ENCODE data around the gene SLC2A6.

Gene SLC2A6

DNA sequence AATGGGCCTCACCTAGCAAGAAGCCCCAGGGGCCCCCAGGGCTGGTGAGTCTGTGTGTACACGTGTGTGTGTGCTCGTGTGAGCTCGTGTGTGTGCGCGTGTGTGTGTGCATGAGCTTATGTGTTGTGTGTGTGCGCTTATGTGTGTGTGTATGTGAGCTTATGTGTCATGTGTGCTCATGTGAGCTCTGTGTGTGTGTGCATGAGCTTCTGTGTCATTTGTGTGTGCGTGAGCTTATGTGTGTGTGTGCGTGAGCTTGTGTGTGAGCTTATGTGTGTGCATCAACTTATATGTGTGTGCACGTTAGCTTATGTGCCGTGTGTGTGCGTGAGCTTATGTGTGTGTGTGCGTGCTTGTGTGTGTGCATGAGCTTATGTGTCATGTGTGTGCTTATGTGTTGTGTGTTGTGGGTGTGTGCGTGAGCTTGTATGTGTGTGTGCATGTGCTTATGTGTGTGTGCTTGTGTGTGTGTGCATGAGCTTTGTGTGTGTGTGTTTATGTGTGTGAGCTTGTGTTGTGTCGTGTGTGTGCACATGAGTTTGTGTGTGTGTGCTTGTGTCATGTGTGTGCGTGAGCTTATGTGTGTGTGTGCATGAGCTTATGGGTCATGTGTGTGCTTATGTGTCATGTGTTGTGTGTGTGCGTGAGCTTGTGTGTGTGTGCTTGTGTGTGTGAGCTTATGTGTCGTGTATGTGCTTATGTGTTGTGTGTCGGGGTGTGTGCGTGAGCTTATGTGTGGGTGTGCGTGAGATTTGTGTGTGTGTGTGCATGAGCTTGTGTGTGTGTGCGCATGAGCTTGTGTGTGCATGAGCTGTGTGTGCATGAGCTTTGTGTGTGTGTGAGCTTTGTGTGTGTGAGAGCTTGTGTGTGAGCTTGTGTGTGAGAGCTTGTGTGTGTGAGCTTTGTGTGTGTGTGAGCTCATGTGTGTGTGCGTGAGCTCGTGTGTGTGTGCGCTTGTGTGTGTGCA, 16.7 kb upstream of the SLC2A6 start:
- no peak for FAIRE-seq

DNA sequence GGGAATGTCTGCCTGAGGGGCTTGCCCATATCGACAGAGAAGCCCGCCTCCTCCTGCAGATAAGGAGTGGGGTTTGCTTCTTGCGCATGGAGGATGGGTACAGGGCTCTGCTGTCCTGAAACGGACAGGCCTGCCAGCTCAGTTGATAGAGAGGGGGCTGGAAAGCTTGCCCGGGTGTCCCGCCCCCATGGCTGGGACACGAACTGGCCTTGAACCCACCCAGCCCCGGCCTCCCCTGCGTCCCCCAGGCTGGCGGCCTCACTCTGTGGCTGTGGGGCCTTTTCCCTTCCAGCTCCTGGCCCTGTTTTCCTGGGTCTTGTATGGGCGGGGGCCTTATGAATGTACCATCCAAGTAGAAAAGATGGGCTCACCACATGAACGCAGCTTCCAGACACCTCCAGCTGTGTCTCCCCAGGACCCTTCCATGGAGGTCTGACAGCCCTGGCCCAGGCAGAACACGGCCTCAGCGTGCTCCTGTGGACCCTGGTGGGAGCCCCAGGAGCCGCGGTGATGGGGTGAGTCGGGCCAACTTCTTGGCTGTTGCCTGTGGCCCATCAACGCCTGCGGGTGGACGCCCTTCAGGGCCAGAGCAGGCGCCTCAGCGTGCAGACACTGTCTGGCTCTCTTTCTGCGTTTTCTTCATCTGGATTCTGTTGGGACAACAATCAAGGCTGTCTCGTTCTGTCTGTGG, 15.9 kb upstream of the SLC2A6 start:
- no peak for FAIRE-seq

DNA sequence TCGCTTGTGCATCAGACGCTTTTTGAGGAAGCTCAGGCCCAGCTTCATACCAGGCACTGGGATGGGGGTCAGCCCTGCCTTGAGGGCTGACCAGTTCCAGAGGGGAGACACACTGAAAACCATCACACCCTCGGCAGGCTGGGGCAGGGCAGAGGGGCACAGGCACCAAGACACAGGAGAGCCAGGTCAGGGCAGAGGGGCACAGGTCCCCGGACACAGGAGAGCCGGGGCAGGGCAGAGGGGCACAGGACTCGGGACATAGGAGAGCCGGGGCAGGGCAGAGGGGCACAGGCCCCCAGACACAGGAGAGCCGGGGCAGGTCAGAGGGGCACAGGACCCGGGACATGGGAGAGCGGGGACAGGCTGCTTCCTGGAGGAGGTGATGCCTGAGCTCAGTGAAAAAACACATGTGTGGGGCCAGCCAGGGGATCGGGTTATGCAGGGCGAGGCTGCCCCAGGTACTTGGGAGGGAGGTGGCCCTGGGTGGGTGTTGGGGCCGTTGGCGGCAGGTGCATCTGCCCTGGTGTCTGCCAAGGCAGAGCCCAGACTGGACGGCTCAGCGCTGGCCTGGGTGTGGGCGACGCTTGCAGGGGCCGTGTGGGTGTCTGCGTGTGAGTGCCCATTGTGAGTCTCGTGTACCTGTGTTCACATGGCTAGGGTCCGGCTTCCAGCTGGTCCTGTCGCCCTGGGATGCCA, 15.1 kb upstream of the SLC2A6 start:
- FAIRE-seq = no peak

DNA sequence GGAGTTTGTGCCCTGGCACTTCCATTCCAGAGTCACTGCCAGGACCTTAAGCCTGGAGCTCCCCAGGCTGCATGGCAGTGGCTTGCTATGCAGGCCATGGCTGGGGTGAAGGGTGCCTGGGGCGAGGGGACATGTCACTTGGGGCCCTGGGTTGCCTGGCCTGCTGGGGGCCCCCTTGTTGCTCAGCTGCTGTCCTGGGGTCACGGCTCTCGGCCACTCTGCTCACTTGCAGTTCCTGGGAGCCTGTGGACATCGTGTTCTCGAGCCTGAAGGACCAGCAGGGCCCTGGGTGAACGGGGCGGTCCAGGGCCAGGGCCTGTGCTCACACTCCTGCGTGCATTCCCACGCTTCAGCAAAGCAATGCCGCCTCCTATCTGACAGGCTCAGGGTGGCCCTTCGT, 14.5 kb upstream of the SLC2A6 start:
- FAIRE-seq = no peak

- no peak for FAIRE-seq
Measured at GRCh38 chr9:133492061-133493021, 13.4 kb upstream of the SLC2A6 start.

GRCh38 chr9:133491656-133491925, 12.7 kb upstream of the SLC2A6 start:
- FAIRE-seq = no peak

- FAIRE-seq = no peak
Measured at GRCh38 chr9:133490865-133491655, 12.2 kb upstream of the SLC2A6 start.

DNA sequence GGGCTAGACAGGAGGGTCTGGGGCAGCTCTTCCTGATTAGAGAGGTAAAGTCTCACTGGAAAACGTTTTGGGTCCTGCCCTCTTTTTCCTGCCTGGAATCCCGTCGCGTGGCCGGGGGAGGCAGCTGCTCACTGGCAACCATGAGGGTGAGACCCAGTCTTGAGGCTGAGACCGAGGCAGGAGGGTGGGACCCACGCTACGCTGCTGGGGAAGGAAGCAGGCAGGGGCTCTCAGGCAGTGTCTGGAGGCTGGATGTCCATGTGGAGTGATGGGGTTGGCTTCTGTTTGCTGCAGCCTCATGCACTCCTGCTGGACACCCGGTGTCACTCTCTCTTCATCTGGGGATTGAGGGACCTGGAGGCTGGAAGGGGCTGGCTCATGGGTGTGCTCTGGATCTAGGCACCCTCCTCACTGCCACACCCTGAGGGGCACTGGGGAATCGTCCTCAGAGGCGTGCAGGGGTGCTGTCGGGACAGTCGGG, 11.3 kb upstream of the SLC2A6 start:
- no peak for FAIRE-seq

- no peak for FAIRE-seq
Measured at GRCh38 chr9:133489253-133490190, 10.6 kb upstream of the SLC2A6 start.

- no peak for FAIRE-seq
Measured at GRCh38 chr9:133488686-133489252, 9.9 kb upstream of the SLC2A6 start.

DNA sequence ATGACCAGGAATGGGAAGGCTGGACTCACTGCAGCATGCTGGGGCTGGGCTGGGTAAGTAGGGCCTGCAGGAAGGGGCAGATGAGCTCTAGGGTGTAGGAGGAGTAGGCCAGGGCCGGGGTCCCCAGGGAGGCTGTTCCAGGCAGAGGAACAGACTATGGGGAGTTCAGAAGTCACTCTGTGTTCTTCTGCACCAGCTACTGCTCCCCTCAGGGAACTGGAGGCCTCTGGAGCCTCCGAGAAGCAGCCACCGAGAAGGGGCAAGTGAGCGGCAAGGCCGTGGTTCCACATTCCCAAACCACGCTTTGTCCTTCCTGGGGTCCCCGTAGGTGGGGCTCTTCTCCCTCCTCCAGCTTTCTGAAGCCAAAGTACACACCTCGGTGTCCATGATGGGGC, 8.4 kb upstream of the SLC2A6 start:
- no peak for FAIRE-seq

DNA sequence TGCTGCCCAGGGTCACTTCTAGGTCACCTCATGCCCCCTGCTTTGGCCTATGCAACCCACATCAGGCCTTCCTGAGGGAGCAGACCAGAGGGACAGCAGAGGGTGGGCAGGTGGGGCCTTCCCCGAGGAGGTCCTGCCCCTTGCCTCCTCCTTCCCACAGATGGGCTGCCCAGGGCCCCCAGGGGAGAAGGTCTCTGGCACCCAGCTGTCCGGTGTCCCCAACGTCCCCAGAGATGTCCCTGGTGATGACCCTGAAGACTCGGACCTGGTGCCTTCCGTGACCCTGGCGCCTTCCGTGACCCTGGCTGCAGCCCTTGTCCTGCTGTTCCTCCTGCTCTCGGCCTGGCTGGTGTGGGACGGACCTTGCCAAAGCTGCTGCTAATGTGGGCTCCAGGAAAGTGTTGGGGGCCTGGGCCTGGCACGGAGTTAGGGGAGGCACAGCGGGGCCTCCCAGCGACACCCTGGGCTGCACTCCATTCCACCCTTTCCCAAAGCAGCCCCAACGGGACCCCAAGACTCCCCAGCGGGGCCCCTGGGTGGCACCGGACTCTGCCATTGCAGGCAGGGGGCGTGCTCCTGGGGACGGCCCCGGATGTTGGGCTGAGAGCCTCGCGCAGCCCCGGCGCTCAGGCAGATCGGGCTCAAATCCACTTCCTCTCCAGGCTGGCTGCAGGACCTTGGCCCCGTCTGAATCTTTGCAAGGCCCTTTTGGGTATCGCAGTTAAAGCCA, 6.8 kb upstream of the SLC2A6 start:
- no peak for FAIRE-seq

- no peak for FAIRE-seq
Measured at GRCh38 chr9:133484671-133485437, 6.0 kb upstream of the SLC2A6 start.

DNA sequence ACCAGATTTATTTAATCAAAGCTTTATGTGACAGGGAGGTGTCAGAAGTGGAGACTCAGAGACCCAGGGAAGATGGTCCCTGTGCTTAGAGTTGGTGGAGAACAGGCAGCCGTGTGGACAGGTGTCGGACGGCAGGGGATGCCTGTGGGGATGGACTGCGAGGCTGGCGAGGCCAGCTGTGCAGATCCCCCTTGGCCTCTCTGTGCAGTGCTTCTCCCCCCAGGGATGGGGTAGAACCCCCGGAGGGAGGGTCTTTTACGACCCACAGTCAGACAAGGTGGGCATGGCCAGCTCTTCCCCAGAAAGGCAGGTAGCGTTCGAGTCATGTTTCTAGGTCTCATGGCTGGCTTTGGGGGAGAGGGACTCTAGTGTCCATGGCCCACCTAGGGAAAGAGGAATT, 4.7 kb upstream of the SLC2A6 start:
- FAIRE-seq = no peak

- FAIRE-seq = no peak
Measured at GRCh38 chr9:133477992-133478850, 678 bp downstream of the SLC2A6 start.

DNA sequence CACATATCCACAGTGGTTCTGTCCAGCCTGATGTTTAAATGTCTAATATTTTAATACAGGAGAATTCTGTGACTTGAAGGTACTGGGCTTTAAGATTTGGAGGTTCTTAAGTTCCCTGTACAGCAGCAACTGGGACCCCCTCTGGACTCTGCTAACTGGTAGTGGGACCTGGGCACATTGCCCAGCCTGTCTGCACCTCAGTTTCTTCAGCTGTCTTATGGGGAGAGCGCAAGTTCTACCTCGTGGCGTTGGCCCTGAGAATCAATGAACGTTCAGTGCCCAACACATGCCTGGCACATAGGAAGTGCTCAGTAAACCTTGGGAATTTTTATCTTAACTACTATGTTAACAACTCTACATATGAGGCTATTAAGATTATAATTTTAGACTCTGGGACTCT, 1.4 kb downstream of the SLC2A6 start:
- FAIRE-seq = no peak

GRCh38 chr9:133476941-133477340, 2.0 kb downstream of the SLC2A6 start:
- FAIRE-seq = no peak
